HUES64 (cell line): ENCODE measurements around the gene HCN3.
"Not testable (repeated sequence)": the region's sequence is repeated elsewhere in the genome, so short reads cannot be mapped to it uniquely, and the experiment has no call there.

ENCODE experiments used
- H3K27ac ChIP-seq: 2 replicates; pipeline ENCODE4 v1.7.0; 2013; ENCODE audit warnings: low read depth, low read length, inconsistent platforms
- H3K27me3 ChIP-seq: 2 replicates; pipeline ENCODE4 v1.6.1; 2013; ENCODE audit warnings: mild to moderate bottlenecking, low read length; ENCODE audit not compliant: insufficient read depth
- H3K36me3 ChIP-seq: 2 replicates; pipeline ENCODE4 v1.6.1; 2013; ENCODE audit warnings: mild to moderate bottlenecking, low read length; ENCODE audit not compliant: insufficient read depth
- H3K4me1 ChIP-seq: 2 replicates; pipeline ENCODE4 v1.6.1; 2013; ENCODE audit warnings: mild to moderate bottlenecking, low read length, moderate library complexity; ENCODE audit not compliant: insufficient read depth
- H3K4me3 ChIP-seq: 2 replicates; pipeline ENCODE4 v1.5.1; 2013; ENCODE audit warnings: mild to moderate bottlenecking, low read length, moderate library complexity
- H3K9ac ChIP-seq: 2 replicates; pipeline ENCODE4 v1.6.1; 2013; ENCODE audit warnings: mild to moderate bottlenecking, low read depth, low read length
- H3K9me3 ChIP-seq: 2 replicates; pipeline ENCODE4 v1.6.1; 2013; ENCODE audit warnings: low read depth, low read length; ENCODE audit not compliant: insufficient read depth
- WGBS: fragments of 150-250, 120-280 bp; methylation state at CpG from one replicate; pipeline ENCODE4 v1.1.7; 2013; ENCODE audit warnings: missing lambda C conversion rate; 5-methylcytosine and 5-hydroxymethylcytosine counted together

Gene HCN3

GRCh38 chr1:155325603-155325893, 48.3 kb downstream of the HCN3 start:
- Histone ChIP-seq H3K36me3 (peaks cover 42% of the 10 kb centered on the region), H3K27me3 (peaks cover 10% of the 10 kb centered on the region; the same call in 1 of the 2 replicates), H3K9me3 (no peaks in the 10 kb centered on the region), H3K4me3 (peak overlapping the region; percentile 90), H3K27ac (no peak overlapping the region; the same call in 1 of the 2 replicates), H3K9ac (peak overlapping the region; percentile 71), H3K4me1 (peaks cover 11% of the 10 kb centered on the region; the same call in 1 of the 2 replicates)
- WGBS = 63% methylated on average over 6 of the region's 6 CpGs

DNA sequence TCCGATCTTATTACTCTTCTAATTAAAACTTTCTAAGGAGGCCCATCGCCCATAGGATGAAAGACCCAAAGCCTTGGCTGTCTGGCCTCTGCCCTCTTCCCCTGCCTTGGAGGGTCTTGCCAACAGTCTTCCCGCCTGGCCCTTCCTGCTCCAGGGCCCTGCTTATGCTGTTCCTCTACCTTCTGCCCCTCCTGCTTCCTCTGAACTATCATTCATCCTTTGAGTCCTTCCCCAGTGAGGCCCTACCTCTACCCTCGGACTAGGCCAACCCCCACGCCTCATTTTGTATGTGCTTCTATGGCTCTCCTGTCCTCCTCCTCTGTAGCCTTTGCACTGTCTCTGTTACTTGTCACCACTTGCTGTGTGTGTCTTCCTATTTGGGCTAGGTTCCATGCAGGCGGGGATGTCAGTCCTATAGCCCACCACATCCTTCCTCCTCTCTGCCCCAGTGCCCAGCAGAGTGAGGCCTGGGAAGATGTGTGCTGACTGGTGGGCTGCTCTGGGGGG, 48.8 kb downstream of the HCN3 start:
- H3K27ac ChIP-seq = no peak overlapping the region
- H3K36me3 ChIP-seq = peaks cover 47% of the 10 kb centered on the region
- peaks cover 10% of the 10 kb centered on the region; the same call in 1 of the 2 replicates for H3K27me3 ChIP-seq
- no peaks in the 10 kb centered on the region for H3K9me3 ChIP-seq
- no peak overlapping the region for H3K9ac ChIP-seq
- WGBS = 88% methylated on average over 6 of the region's 6 CpGs
- H3K4me1 ChIP-seq = peaks cover 11% of the 10 kb centered on the region; the same call in 1 of the 2 replicates
- H3K4me3 ChIP-seq = peak overlapping the region; percentile 90; the same call in 1 of the 2 replicates

- Histone ChIP-seq H3K36me3 (peaks cover 52% of the 10 kb centered on the region), H3K9me3 (no peaks in the 10 kb centered on the region), H3K27me3 (peaks cover 5% of the 10 kb centered on the region; the same call in 1 of the 2 replicates), H3K9ac (no peak overlapping the region), H3K27ac (no peak overlapping the region), H3K4me1 (peaks cover 9% of the 10 kb centered on the region; the same call in 1 of the 2 replicates), H3K4me3 (no peak overlapping the region)
- WGBS = 95% methylated on average over 7 of the region's 7 CpGs
Observed at GRCh38 chr1:155326631-155327037, 49.4 kb downstream of the HCN3 start.

GRCh38 chr1:155327981-155328380, 50.7 kb downstream of the HCN3 start:
- Histone ChIP-seq H3K4me3 (no peak overlapping the region), H3K4me1 (no peaks in the 10 kb centered on the region), H3K27ac (no peak overlapping the region), H3K9me3 (no peaks in the 10 kb centered on the region), H3K9ac (no peak overlapping the region), H3K36me3 (peaks cover 52% of the 10 kb centered on the region), H3K27me3 (no peaks in the 10 kb centered on the region)
- 96% methylated on average over 4 of the region's 4 CpGs for WGBS

DNA sequence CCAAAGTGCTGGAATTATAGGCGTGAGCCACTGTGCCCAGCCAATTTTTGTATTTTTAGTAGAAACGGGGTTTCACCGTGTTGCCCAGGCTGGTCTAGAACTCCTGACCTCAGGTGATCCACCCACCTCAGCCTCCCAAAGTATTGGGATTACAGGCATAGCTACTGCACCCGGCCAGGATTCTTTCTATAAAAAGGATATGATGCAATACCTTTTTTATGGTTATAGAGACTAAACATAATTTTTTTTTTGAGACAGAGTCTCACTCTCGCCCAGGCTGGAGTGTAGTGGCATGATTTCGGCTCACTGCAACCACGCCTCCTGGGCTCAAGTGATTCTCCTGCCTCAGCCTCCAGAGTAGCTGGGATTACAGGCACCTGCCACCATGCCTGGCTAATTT, 51.6 kb downstream of the HCN3 start:
- not testable (repeated sequence) for H3K27ac ChIP-seq, H3K27me3 ChIP-seq, H3K9ac ChIP-seq, H3K4me1 ChIP-seq, H3K9me3 ChIP-seq, H3K4me3 ChIP-seq
- WGBS = 98% methylated on average over 7 of the region's 7 CpGs
- peaks cover 55% of the 10 kb centered on the region for H3K36me3 ChIP-seq

DNA sequence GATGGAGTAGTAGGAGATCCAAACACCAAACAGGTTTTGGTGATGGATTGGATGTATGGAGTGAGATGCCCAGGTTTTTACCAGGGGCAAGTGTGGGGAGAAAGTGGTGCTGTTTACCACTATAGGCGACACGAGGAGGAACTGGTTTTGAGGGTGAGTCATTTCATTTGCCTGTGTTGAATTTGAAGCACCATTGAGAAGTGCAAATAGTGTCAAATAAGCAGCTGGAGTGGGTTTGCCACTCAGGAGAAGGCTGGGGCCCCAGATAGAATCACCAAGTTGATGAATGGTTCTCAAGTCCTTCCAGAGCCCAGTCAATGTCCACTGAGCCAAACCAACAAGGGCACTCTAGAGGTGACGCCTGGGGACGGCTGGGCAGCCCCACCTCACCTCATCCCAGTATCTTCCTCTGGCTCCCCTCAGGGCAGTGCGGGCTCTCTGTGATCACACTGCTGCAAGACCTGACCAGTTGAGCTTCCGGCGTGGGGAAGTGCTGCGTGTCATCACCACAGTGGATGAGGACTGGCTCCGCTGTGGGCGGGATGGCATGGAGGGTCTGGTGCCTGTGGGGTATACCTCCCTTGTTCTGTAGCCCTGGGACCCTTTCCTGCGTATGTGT, 52.8 kb downstream of the HCN3 start:
- no peak overlapping the region for H3K4me3 ChIP-seq
- H3K9ac ChIP-seq = no peak overlapping the region
- no peaks in the 10 kb centered on the region for H3K27me3 ChIP-seq
- no peaks in the 10 kb centered on the region for H3K4me1 ChIP-seq
- WGBS = 95% methylated on average over 11 of the region's 11 CpGs
- H3K36me3 ChIP-seq = peaks cover 61% of the 10 kb centered on the region
- H3K27ac ChIP-seq = no peak overlapping the region
- no peaks in the 10 kb centered on the region for H3K9me3 ChIP-seq

DNA sequence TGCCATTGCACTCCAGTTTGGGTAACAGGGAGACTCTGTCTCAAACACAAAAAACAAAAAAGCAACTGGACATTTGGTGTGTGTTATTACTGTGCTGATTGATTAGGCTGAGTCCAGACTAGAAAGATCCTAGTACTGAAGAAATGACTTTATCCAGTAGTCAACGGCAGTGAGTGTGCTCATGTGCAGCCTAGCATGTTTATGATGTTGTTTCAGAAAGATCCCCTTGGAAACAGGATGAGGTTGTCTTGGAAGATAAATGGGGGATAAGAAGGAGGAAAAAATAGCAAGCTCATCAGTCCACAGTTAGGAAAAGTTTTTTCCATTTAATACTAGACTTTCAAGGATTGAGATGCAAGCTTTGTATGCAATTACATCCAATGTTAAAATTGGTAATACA, 57.7 kb downstream of the HCN3 start:
- no peak overlapping the region for H3K4me3 ChIP-seq
- H3K9ac ChIP-seq = no peak overlapping the region
- H3K27me3 ChIP-seq = no peaks in the 10 kb centered on the region
- no peaks in the 10 kb centered on the region for H3K4me1 ChIP-seq
- H3K36me3 ChIP-seq = peaks cover 73% of the 10 kb centered on the region
- WGBS = 95% methylated on average over 1 of the region's 1 CpG
- no peaks in the 10 kb centered on the region for H3K9me3 ChIP-seq
- no peak overlapping the region for H3K27ac ChIP-seq
